Heart right ventricle (tissue), 16 donors: Measurements from ENCODE around the gene SCAMP4. TPM values are rescaled to one million over a fixed set of nuclear protein-coding genes. Genes with fewer than 3 reads are reported as not detected.

Experiments
- ATAC-seq, 8 donors: fragments of 200-7000 bp; cut with Tn5 transposase; one replicate each; pipeline ENCODE4 v1.9.1; 2020; ENCODE audit warnings: mild to moderate bottlenecking in 8 of 8, moderate library complexity in 8 of 8, moderate number of reproducible peaks in 1 of 8
- DNase-seq, 2 donors: peaks; one replicate each; pipeline ENCODE4 v3.0.0-alpha.2; 2020
- H3K27ac ChIP-seq, 10 donors: fragments of 200-600 bp; sonication (generic) in 2 of 10; one replicate each; pipeline versions ENCODE4 v1.5.0 to v1.8.0; 2020 to 2022; ENCODE audit warnings: mild to moderate bottlenecking in 3 of 10
- H3K27me3 ChIP-seq, 7 donors: fragments of 200-600 bp; one replicate each; pipeline ENCODE4 v1.8.0; 2021 to 2022; ENCODE audit warnings: mild to moderate bottlenecking in 2 of 7
- H3K36me3 ChIP-seq, 9 donors: fragments of 200-600 bp; sonication (generic) in 1 of 9; one replicate each; pipeline versions ENCODE4 v1.5.0 to v1.8.0; 2020 to 2022; ENCODE audit warnings: mild to moderate bottlenecking in 2 of 9
- H3K4me1 ChIP-seq, 9 donors: fragments of 200-600 bp; sonication (generic) in 1 of 9; one replicate each; pipeline versions ENCODE4 v1.5.0 to v1.8.0; 2020 to 2022; ENCODE audit warnings: mild to moderate bottlenecking in 4 of 9
- H3K4me3 ChIP-seq, 10 donors: fragments of 200-600 bp; sonication (generic) in 2 of 10; one replicate each; pipeline versions ENCODE4 v1.5.0 to v1.8.0; 2020 to 2022; ENCODE audit warnings: mild to moderate bottlenecking in 7 of 10, moderate library complexity in 2 of 10
- H3K9me3 ChIP-seq, 11 donors: fragments of 200-600 bp in 10 of 11; sonication (generic) in 2 of 11; one replicate each; pipeline versions ENCODE4 v1.5.0 to v1.8.0; 2013 to 2022; ENCODE audit warnings: mild to moderate bottlenecking in 2 of 11, control low read depth in 1 of 11, moderate library complexity in 1 of 11
- CTCF ChIP-seq, 9 donors: fragments of 200-600 bp; sonication (generic) in 2 of 9; IDR thresholded peaks; one replicate each; pipeline versions ENCODE4 v1.5.0 to v1.8.0; 2021 to 2022; ENCODE audit warnings: antibody characterized with exemption in 9 of 9, mild to moderate bottlenecking in 5 of 9, moderate library complexity in 1 of 9
- WGBS, 2 donors: extraction: QIAGEN DNeasy Blood & Tissue Kit; methylation state at CpG; one replicate each; pipeline ENCODE4 v1.1.7; 2013; ENCODE audit warnings: inconsistent platforms in 1 of 2; 5-methylcytosine and 5-hydroxymethylcytosine counted together
- intact Hi-C, 10 donors: fragments of 100-400 bp; cut with DNase I; formaldehyde crosslinking; loops; one replicate each; pipeline versions ENCODE4 v1.11.1 to v1.14.2; 2022
- polyA plus RNA-seq, 2 donors: library from polyadenylated mRNA; stranded (reverse); fragments of 200-250 nt; gene quantifications; one replicate each; pipeline ENCODE4 v1.2.3, GENCODE V29; 2013
- total RNA-seq, 10 donors: library from RNA; stranded (reverse); fragmentation: NEBNext Ultra II Directional in 3 of 10; extraction: Animal tissue kit (Norgen Biotek cat#: 25700) in 3 of 10; gene quantifications; one replicate each; pipeline versions ENCODE4 v1.2.1 to v1.2.4, GENCODE V29; 2021 to 2023
- donor health status: Arrhythmogenic right ventricular cardiomyopathy.
- donor health status: ischemic (EF 13 %, LVEDD 7.1; RV severe dilation, severe dysfunction).
- donor health status: healthy with polysubstance abuse.
- donor health status: DM: no; HTN: yes; CAD: no.
- donor health status: DM: no; HTN: no; CAD: no.
- donor health status: ischemic (EF 25% LVEDD 6.9; RV normal size, moderate dysfunction).
- donor health status: ischemic (EF 25% LVEDD 5.7; RV mildly dilated, moderate dysfunction).
- donor health status: healthy.
- donor health status: DM: yes; HTN: yes; CAD: no.
- donor health status: Ischemic cardiomyopathy.
- donor health status: ischemic (EF 35%, LVEDD 5.7; RV mildly dilated, moderate dysfunction).
- donor health status: nonischemic (EF 11% LVEDD 7.7; RV severe dilation, severe dysfunction).
- donor health status: DM: yes; HTN: yes; CAD: no.
- donor health status: PGD.
- donor health status: ischemic (EF 29% LVEDD 5.4; RV normal size, mild dysfunction).
- donor health status: nonischemic (EF 23%, LVEDD 6.1; RV moderate dilation, normal function).

Gene SCAMP4
- total and polyA plus RNA-seq, 12 donors, result 11.7 to 24.2 (median 15.8) TPM

GRCh38 chr19:1882089-1882785 lies 23.0 kb upstream of the SCAMP4 start:
- DNase-seq, result no peak
- H3K4me3 ChIP-seq, result peak overlapping the region in 9 of 10 donors; percentile 28 to 100 (median 96)

GRCh38 chr19:1882786-1883692 lies 22.2 kb upstream of the SCAMP4 start:
- H3K27ac ChIP-seq, result peak overlapping the region; percentile 38 to 99 (median 96)

More at GRCh38 chr19:1882089-1882785, 23.0 kb upstream of the SCAMP4 start:
- Histone ChIP-seq H3K27me3 (no peaks in the 10 kb centered on the region), H3K27ac (peak overlapping the region; percentile 38 to 99 (median 96)), H3K4me1 (peaks cover 27 to 61% (median 54%) of the 10 kb centered on the region in 9 donors), H3K36me3 (peaks cover 0 to 29% (median 0%) of the 10 kb centered on the region in 9 donors), H3K9me3 (no peaks in the 10 kb centered on the region)
- ATAC-seq, result peak; percentile 3 to 63 (median 46)
- WGBS, 2 donors, result 50 to 51% methylated on average over 31 of the region's 31 CpGs
- TF ChIP-seq CTCF (IDR thresholded peaks at IDR 0.05), result no peak
- intact Hi-C loops, result no loop called here

GRCh38 chr19:1883784-1884183 lies 21.4 kb upstream of the SCAMP4 start:
- Histone ChIP-seq H3K4me1 (peaks cover 27 to 67% (median 54%) of the 10 kb centered on the region in 9 donors), H3K27me3 (no peaks in the 10 kb centered on the region), H3K4me3 (peak overlapping the region; percentile 12 to 100 (median 96)), H3K27ac (peak overlapping the region; percentile 38 to 99 (median 96)), H3K36me3 (peaks cover 0 to 24% (median 0%) of the 10 kb centered on the region in 9 donors), H3K9me3 (no peaks in the 10 kb centered on the region)
- WGBS, 2 donors, result 22 to 25% methylated on average over 8 of the region's 8 CpGs
- DNase-seq (no peak), ATAC-seq (no peak)
- intact Hi-C loops, result no loop called here
- no peak for TF ChIP-seq CTCF (IDR thresholded peaks at IDR 0.05)

More at GRCh38 chr19:1882786-1883692, 22.2 kb upstream of the SCAMP4 start:
- WGBS, 2 donors, result 48 to 52% methylated on average over 25 of the region's 25 CpGs
- intact Hi-C loops, result no loop called here
- Histone ChIP-seq H3K4me1 (peaks cover 27 to 66% (median 56%) of the 10 kb centered on the region in 9 donors), H3K27me3 (no peaks in the 10 kb centered on the region), H3K36me3 (peaks cover 0 to 29% (median 0%) of the 10 kb centered on the region in 9 donors), H3K9me3 (no peaks in the 10 kb centered on the region), H3K4me3 (peak overlapping the region; percentile 12 to 100 (median 96))
- no peak for ATAC-seq
- TF ChIP-seq CTCF (IDR thresholded peaks at IDR 0.05), result no peak
- no peak for DNase-seq

- WGBS, 2 donors, result 5 to 8% methylated on average over 11 of the region's 11 CpGs
- H3K36me3 ChIP-seq, result peaks cover 0 to 19% (median 0%) of the 10 kb centered on the region in 9 donors
- peaks cover 27 to 67% (median 53%) of the 10 kb centered on the region in 9 donors for H3K4me1 ChIP-seq
- ATAC-seq (no peak), DNase-seq (no peak)
- TF ChIP-seq CTCF (IDR thresholded peaks at IDR 0.05), result no peak
- H3K4me3 ChIP-seq, result peak overlapping the region; percentile 87 to 100 (median 96)
- no peaks in the 10 kb centered on the region for H3K9me3 ChIP-seq
- H3K27ac ChIP-seq, result peak overlapping the region; percentile 89 to 99 (median 96)
- intact Hi-C loops, result no loop called here
- H3K27me3 ChIP-seq, result no peaks in the 10 kb centered on the region
These were observed 20.9 kb upstream of the SCAMP4 start for GRCh38 chr19:1884291-1884718.
